ENCODE measurements around the gene INTS6.

The INTS6 gene

GRCh38 chr13:51405176-51405575 lies 47.7 kb downstream of the INTS6 start:
- no peak for ATAC-seq
- no peak for TF ChIP-seq ARNTL (CRISPR knock-in tag; IDR thresholded peaks at IDR 0.05; ENCODE audit: borderline replicate concordance, low read depth)

- no peak for ATAC-seq
- TF ChIP-seq TOX (CRISPR knock-in tag; IDR thresholded peaks at IDR 0.05; ENCODE audit: borderline replicate concordance) (no peak), RARB (CRISPR knock-in tag; IDR thresholded peaks at IDR 0.05) (no peak), BACH2 (CRISPR knock-in tag; IDR thresholded peaks at IDR 0.05; ENCODE audit: borderline replicate concordance) (no peak), ZNF70 (CRISPR knock-in tag; IDR thresholded peaks at IDR 0.05) (no peak), GLIS3 (CRISPR knock-in tag; IDR thresholded peaks at IDR 0.05) (no peak), ESRRG (CRISPR knock-in tag; IDR thresholded peaks at IDR 0.05) (no peak), ZNF8 (CRISPR knock-in tag; IDR thresholded peaks at IDR 0.05) (no peak), ZC3H10 (CRISPR knock-in tag; IDR thresholded peaks at IDR 0.05) (no peak), CSDC2 (CRISPR knock-in tag; IDR thresholded peaks at IDR 0.05) (no peak), ISL1 (CRISPR knock-in tag; IDR thresholded peaks at IDR 0.05) (no peak), ZFP3 (CRISPR knock-in tag; IDR thresholded peaks at IDR 0.05) (no peak), CREB5 (CRISPR knock-in tag; IDR thresholded peaks at IDR 0.05; ENCODE audit: low read depth) (no peak), ZFP30 (CRISPR knock-in tag; IDR thresholded peaks at IDR 0.05) (no peak), ZNF565 (CRISPR knock-in tag; conservative IDR thresholded peaks at IDR 0.05; ENCODE audit: low read depth) (no peak), OSR1 (CRISPR knock-in tag; IDR thresholded peaks at IDR 0.05) (no peak)
- TF ChIP-seq, protein P1, sequence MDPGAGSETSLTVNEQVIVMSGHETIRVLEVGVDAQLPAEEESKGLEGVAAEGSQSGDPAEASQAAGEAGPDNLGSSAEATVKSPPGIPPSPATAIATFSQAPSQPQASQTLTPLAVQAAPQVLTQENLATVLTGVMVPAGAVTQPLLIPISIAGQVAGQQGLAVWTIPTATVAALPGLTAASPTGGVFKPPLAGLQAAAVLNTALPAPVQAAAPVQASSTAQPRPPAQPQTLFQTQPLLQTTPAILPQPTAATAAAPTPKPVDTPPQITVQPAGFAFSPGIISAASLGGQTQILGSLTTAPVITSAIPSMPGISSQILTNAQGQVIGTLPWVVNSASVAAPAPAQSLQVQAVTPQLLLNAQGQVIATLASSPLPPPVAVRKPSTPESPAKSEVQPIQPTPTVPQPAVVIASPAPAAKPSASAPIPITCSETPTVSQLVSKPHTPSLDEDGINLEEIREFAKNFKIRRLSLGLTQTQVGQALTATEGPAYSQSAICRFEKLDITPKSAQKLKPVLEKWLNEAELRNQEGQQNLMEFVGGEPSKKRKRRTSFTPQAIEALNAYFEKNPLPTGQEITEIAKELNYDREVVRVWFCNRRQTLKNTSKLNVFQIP (CRISPR knock-in tag; IDR thresholded peaks at IDR 0.05; ENCODE audit: borderline replicate concordance, low read depth) = no peak
- TF ChIP-seq, protein P2, sequence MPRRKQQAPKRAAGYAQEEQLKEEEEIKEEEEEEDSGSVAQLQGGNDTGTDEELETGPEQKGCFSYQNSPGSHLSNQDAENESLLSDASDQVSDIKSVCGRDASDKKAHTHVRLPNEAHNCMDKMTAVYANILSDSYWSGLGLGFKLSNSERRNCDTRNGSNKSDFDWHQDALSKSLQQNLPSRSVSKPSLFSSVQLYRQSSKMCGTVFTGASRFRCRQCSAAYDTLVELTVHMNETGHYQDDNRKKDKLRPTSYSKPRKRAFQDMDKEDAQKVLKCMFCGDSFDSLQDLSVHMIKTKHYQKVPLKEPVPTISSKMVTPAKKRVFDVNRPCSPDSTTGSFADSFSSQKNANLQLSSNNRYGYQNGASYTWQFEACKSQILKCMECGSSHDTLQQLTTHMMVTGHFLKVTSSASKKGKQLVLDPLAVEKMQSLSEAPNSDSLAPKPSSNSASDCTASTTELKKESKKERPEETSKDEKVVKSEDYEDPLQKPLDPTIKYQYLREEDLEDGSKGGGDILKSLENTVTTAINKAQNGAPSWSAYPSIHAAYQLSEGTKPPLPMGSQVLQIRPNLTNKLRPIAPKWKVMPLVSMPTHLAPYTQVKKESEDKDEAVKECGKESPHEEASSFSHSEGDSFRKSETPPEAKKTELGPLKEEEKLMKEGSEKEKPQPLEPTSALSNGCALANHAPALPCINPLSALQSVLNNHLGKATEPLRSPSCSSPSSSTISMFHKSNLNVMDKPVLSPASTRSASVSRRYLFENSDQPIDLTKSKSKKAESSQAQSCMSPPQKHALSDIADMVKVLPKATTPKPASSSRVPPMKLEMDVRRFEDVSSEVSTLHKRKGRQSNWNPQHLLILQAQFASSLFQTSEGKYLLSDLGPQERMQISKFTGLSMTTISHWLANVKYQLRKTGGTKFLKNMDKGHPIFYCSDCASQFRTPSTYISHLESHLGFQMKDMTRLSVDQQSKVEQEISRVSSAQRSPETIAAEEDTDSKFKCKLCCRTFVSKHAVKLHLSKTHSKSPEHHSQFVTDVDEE (CRISPR knock-in tag; IDR thresholded peaks at IDR 0.05) = no peak
- TF ChIP-seq, protein P3, sequence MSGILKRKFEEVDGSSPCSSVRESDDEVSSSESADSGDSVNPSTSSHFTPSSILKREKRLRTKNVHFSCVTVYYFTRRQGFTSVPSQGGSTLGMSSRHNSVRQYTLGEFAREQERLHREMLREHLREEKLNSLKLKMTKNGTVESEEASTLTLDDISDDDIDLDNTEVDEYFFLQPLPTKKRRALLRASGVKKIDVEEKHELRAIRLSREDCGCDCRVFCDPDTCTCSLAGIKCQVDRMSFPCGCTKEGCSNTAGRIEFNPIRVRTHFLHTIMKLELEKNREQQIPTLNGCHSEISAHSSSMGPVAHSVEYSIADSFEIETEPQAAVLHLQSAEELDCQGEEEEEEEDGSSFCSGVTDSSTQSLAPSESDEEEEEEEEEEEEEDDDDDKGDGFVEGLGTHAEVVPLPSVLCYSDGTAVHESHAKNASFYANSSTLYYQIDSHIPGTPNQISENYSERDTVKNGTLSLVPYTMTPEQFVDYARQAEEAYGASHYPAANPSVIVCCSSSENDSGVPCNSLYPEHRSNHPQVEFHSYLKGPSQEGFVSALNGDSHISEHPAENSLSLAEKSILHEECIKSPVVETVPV (CRISPR knock-in tag; IDR thresholded peaks at IDR 0.05) = no peak
- TF ChIP-seq, protein P4, sequence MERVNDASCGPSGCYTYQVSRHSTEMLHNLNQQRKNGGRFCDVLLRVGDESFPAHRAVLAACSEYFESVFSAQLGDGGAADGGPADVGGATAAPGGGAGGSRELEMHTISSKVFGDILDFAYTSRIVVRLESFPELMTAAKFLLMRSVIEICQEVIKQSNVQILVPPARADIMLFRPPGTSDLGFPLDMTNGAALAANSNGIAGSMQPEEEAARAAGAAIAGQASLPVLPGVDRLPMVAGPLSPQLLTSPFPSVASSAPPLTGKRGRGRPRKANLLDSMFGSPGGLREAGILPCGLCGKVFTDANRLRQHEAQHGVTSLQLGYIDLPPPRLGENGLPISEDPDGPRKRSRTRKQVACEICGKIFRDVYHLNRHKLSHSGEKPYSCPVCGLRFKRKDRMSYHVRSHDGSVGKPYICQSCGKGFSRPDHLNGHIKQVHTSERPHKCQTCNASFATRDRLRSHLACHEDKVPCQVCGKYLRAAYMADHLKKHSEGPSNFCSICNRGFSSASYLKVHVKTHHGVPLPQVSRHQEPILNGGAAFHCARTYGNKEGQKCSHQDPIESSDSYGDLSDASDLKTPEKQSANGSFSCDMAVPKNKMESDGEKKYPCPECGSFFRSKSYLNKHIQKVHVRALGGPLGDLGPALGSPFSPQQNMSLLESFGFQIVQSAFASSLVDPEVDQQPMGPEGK (CRISPR knock-in tag; IDR thresholded peaks at IDR 0.05; ENCODE audit: borderline replicate concordance) = no peak
These were observed 55.4 kb downstream of the INTS6 start for GRCh38 chr13:51397262-51397941.

GRCh38 chr13:51396352-51396751 lies 56.5 kb downstream of the INTS6 start:
- no peak for ATAC-seq
- no peak for TF ChIP-seq PPARA (CRISPR knock-in tag; IDR thresholded peaks at IDR 0.05; ENCODE audit: borderline replicate concordance)
- TF ChIP-seq CSDC2 (CRISPR knock-in tag; IDR thresholded peaks at IDR 0.05) = no peak
- no peak for TF ChIP-seq CREB5 (CRISPR knock-in tag; IDR thresholded peaks at IDR 0.05; ENCODE audit: low read depth)
